GM19397 (cell line): Measurements from ENCODE around the gene ECE1.

ENCODE experiments used
- ATAC-seq: cut with Tn5 transposase; IDR thresholded peaks from one replicate; pipeline ENCODE4 v1.9.1; 2021; ENCODE audit warnings: mild to moderate bottlenecking, moderate library complexity; ENCODE audit not compliant: unreplicated experiment

ECE1 gene

DNA sequence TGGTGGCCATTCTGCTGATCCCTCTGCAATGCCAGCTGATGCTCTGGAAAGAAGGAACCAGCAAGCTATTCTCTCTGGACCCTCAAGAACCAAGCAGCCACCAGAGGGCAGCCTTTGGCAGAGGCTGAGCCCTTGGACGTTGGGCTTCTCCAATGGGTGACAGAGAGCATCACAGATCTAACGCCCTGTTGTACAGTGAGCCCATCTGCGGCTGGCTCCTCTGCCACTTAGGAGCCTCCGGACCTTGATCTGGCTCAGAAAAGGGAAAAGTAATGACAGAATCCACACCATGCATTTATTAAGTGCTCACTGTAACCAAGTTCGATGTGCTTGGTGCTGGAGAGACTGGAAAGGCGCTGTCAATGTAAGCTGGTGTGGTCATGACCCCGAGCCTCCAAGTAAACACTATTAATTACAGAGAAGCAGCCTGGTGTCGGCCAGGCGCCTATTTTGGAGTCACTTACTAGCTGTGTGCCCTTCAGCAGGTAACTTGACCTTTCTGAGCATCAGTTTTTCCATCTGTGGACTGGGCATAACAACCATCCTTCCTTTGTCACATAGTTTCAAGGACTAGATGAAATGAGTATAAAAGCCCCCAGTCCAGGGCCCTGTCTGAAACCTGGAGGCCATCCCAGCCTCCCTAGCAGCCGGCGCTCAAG, 34.9 kb downstream of the ECE1 start:
- ATAC-seq, result no peak

GRCh38 chr1:21254335-21254951, 35.8 kb downstream of the ECE1 start:
- no peak for ATAC-seq

DNA sequence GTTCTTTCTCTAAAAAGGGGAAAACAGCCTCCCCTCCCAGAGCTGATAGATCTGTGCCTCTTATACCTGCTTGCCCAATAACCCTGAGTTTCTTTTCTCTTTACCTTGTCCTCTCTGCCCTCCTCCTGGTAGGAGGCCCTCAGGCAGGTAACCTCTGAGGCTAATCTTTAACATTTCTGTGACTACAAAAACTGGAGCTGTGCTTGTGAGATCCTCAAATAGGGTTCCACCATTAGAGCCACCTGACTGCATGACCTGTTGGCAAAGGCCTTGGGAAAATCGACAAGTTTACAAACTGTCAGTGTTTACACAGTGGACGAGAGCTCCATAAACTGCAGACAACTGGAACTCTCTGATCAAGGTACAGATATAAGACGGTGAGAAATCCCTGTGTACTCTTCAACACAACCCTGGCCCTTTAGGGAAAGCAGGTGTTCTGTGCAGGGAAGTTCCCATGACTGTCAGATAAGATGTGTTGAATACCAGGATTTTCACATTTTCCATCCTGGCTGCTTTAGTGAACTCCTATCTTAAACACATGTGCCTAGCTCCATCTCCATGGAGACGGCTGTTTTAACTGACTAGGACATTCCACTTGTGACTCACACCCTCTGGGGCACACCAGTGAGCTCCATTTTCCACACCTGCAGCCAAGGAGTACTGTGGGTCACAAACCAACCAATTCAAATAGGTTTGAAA, 38.3 kb downstream of the ECE1 start:
- ATAC-seq, result no peak

DNA sequence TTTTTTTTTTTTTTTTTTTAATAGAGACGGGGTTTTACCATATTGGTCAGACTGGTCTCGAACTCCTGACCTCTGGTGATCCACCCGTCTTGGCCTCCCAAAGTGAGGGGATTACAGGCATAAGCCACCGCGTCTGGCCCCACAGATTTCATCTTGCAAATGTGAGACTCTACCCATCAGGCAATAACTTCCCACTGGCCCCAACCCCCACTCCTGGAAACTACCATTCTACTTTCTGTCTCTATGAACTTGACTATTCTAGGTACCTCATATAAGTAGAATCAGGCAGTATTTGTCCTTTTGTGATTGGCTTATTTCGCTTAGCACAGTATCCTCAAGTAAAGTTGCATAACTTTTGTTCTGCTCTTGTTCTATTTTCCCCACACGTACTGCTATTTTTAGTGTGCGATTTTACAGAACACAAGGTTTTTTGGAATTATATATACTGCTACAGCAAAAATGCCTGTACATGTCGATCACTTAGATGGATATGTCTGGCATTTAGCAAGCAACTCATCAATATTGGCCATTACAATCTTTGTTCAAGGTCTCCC, 40.2 kb downstream of the ECE1 start:
- no peak for ATAC-seq

GRCh38 chr1:21247892-21248715, 42.2 kb downstream of the ECE1 start:
- ATAC-seq, result no peak

GRCh38 chr1:21246905-21247642, 43.2 kb downstream of the ECE1 start:
- ATAC-seq, result no peak

DNA sequence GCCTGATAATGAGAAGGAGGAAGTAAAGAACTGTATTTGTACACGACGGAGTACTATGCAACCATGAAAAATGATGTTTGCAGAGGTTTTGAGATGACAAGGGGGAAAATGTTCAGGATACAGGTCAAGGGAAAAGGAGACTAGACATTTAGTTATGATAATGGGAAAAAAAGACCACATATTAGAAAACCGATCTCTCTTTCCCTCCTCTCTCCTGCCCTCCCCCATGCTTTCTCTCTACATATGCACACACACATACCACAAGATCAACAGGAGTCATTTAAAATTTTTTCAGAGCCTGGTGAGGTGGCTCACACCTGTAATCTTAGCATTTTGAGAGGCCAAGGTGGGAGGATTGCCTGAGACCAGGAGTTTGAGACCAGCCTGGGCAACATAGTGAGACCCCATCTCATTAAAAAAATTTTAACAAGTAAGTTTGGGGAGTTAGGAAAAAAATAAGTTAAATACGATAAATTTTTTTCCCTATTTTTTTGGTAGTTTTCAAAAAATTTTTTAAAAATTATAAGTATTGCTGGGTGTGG, 44.5 kb downstream of the ECE1 start:
- no peak for ATAC-seq

DNA sequence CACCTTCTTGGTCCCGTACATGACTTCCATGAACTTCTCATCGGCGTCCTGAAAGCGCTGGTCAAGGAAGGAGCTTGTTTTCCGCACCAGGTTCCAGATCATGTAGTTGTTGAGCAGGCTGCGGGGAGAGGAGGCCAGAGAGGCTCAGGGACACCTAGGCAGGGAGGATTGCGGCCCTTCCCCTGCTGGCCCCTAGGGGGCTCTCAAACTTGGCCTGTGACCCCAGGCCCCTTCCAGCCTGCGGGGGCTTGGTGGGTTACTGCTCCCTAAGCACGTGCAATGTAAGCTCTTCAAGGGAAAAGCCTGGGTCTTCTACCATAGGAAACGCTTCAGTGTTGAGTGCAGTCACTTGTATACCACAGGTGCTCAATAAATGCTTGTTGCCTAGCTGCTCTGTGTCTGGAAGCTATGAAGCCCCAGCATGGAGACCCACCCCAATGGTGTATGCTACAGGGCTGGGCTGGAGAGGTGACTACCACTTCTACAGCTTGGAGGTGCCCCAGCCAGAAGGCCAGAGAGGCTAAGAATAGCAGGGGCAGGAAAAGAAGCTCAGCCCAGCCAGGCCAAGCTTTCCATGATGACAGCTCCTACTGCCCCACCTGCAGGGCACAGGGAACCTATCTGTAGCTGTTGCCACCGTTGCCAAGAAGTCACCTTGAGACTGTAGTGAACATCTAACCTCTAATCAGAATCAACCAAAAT, 45.1 kb downstream of the ECE1 start:
- ATAC-seq, result no peak

DNA sequence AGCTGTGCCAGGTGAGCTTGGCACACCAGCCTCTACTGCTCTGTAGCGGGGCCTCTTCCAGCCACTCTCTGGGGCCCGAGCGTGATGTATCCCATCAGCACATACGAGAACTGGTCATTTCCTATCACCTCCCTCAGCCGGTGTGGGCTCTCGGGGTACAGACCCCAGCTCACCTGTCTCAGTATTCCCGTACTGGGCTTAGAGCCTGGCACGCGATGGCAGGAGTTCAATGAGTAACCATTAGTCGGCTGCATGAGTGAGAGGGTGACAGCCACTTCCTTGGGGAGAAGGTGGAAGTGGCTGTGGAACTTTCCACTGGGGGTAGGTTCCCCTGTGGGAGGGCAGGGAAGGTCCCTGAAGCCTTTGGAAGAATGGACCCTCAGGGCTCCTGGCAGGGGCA, 46.1 kb downstream of the ECE1 start:
- ATAC-seq, result no peak

DNA sequence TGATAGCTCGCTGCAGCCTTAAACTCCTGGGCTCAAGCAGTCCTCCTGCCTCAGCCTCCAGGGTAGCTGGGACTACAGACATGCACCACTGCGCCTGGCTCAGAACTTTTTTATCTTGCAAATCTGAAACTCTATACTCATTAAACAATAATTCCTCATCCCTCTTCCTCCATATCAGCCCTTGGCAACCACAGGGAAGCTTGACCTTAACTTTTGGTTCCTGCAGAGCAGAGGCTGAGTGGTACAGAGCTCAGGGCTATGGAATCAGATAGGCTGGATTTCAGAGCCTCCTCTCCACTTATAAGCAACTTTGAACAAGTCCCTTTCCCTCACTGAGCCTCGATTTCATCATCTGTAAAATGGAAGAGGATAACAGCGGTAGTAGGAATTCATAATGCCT, 47.4 kb downstream of the ECE1 start:
- ATAC-seq, result no peak

DNA sequence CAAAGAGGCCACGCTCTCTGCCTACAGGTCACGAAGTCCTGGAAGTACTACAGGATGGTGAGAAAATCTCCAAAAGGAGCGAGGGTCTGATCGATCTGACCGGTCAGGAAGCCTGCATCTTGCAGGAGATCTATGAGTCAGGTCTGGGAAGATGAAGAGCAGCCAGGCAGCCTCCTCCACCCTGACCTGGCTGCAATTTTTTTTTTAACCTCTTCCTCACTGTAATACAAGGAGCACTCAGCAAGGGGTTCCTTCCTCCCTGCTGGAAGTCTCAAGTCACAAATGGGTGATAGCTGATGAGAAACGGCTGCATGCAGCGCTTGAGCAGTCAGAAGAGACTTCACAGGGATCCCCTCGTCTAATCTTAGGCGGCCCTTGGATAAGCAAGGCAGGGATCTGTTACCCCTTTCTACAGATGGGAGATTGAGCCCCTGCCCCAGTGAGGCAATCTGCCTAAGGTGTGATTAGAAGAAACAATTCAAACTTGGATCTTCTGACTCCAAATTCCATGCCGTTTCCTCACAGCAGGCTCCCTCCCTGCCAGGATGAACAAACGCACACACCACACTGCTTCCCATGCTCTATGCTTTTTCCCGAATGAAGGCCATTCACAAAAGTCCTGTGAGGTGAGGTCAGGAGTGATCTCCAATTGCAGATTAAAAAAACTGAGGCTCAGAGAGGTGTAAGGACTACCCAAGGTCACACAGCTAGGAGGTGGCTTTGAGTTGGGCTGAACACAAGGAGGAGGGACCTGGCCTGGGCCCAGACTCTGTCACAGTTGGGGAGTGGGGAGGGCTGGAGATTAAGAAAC, 48.3 kb downstream of the ECE1 start:
- ATAC-seq, result no peak

DNA sequence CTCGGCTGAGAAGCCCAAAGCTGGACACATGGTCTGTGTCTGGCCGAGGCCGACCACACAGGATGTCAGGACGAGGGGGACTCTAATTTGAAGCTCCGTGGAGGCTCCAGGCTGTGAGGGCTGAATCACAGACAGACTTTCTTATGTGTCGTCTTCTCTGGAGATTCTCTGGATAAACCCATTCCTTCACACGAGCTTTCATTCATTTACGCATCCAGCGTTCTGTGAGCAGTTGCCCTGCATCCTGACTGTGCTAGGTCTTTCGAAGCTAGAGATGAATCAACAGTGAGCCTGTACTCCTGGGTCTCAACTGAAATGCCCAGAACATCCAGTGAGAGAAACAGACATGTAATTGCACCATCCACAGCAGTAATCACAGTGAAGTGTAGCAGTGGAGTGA, 49.6 kb downstream of the ECE1 start:
- no peak for ATAC-seq

DNA sequence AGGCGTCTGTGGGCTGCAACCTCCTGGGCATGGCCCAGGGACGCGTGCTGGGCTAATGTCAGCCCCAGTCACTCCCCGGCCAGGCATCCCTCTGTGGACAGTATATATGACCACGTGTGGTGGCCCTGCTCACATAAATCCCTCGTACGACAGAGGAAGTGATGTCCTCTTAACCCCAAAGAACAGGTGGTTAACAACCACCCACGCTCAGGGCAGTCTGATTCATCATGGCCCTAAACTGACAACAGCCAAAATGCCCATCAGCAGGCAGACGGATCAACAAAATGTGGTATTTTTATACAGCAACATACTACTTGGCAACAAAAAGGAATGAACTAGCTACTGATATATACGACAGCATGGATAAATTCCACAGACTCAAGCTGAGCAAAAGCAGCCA, 51.0 kb downstream of the ECE1 start:
- no peak for ATAC-seq

DNA sequence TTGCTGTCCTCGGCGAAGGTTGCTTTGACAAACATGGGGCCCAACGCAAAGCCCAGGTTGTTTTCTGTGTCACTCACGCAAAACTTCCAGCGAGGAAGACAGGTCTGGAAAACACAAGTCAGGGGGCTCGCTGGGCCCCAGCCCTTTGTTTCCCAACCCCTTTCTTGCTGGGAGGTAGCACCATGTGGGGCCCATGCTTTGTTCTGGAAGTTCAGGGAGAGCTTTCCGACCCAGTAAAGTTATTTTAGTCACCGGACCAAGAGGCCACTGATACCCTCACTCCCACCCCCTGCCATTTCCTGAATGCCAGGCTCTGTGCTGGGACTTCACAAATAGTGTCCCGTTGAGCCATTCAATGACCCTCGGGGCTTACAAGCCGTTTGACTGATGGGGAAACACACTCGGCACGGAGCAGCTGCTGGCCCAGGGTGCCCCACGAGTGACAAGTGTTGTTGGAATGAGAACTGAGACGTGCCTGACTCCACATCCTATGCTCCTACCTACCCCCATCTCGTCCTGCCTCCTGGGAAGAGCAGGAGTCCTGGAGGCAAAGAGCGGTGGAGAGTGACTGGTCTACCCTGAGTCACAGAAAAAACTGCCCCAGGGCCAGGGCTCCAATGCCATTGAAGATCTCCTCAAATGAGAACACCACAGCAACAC, 52.0 kb downstream of the ECE1 start:
- no peak for ATAC-seq

DNA sequence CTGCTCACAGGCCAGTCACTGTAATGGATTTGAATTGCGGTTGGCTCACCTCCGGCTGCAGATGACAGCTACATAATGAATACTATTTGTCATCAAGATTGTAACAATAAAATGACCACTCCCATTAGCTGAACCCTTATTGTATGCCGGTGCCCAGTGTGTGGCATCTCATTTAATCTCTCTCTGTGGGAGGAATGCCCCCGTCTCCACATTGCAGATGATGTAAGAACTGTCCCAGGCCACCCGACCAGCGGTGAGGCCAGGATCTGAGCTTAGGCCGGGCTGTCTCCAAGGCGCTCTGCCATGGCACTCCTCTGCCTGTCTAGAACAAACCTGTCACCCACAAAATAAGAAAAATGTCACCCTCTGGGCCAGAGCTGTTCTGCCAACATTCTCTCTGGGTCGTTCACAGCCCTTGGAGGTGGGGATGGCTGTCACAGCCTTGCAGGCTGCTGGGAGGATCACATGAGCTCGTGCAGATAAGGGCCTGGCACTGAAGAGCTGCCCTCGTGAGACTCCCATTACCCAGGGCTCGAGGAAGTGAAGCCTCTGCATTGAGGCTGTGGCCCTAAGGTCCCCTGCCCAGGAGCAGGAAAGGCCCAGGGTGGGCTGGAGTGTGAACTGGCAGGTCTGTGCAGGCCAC, 52.7 kb downstream of the ECE1 start:
- ATAC-seq, result no peak

- ATAC-seq, result no peak
Observed at GRCh38 chr1:21236178-21236577, 54.1 kb downstream of the ECE1 start.

- ATAC-seq, result no peak
Observed at GRCh38 chr1:21234779-21235178, 55.5 kb downstream of the ECE1 start.

DNA sequence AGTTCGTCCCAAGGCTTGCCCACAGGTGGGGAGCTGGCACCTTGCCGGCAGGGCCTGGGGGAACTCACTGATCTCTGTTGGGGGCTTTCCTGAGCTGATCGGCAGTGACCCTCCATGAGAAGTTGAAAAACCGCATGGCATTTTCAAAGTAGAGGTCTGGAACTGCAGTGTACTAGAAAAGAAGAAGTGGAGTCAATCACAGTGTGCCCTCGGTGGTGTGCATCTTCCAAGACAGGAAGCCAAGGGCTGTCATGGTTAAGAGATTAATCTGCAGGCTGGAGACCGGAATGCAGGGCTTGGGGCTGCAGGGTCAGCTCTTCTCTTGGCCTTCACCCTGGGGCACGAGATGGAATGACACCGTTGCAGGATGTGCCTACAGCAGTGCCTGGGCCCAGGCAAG, 56.8 kb downstream of the ECE1 start:
- ATAC-seq, result no peak
